K562 (cell line): ENCODE measurements around the gene KBTBD3. TPM values are rescaled to one million over a fixed set of nuclear protein-coding genes. Genes with fewer than 3 reads are reported as not detected.

ENCODE experiments used
- EP300 ChIP-seq: IDR thresholded peaks from 2 replicates; pipeline ENCODE4 v1.6.1; 2012; ENCODE audit warnings: low read length, improper control_type of control experiment
- FOXJ3 ChIP-seq: sonication (generic); formaldehyde crosslinking; IDR thresholded peaks from 2 replicates; pipeline ENCODE4 v1.4.0; 2020; ENCODE audit warnings: mild to moderate bottlenecking, missing genetic modification reagents
- HDAC1 ChIP-seq, 2 experiments: fragments of 450-650 bp; IDR thresholded peaks; 2 replicates each; pipeline ENCODE4 v1.6.1; 2016 to 2017; ENCODE audit warnings: inconsistent platforms in 1 of 2, mild to moderate bottlenecking in 1 of 2, moderate library complexity in 1 of 2
- IFI16 ChIP-seq: fragments of 250-450 bp; sonication (Bioruptor Pico); IDR thresholded peaks from 2 replicates; pipeline ENCODE4 v2.1.2; 2022; ENCODE audit warnings: mild to moderate bottlenecking, inconsistent platforms
- KDM1A ChIP-seq, 2 experiments: fragments of 450-650 bp; IDR thresholded peaks; 2 replicates each; pipeline ENCODE4 v1.6.1; 2016; ENCODE audit warnings: mild to moderate bottlenecking in 2 of 2
- TCF7L2 ChIP-seq: fragments of 150-350 bp; IDR thresholded peaks from 2 replicates; pipeline ENCODE4 v1.6.1; 2016; ENCODE audit warnings: low read depth, mild to moderate bottlenecking, low read length, moderate library complexity
- ZBTB40 ChIP-seq, 2 experiments: fragments of 450-650 bp in 1 of 2; sonication (generic) in 1 of 2; formaldehyde crosslinking in 1 of 2; IDR thresholded peaks; 2 replicates each; pipeline versions ENCODE4 v1.7.1 to v1.9.0; 2016 to 2022; ENCODE audit warnings: inconsistent platforms in 1 of 2, mild to moderate bottlenecking in 1 of 2, missing genetic modification reagents in 1 of 2
- ZFPM2 ChIP-seq: fragments of 250-450 bp; sonication (Bioruptor Pico); IDR thresholded peaks from 2 replicates; pipeline ENCODE4 v1.5.1; 2022; ENCODE audit warnings: mild to moderate bottlenecking
- ZNF134 ChIP-seq: fragments of 250-450 bp; sonication (Bioruptor Pico); conservative IDR thresholded peaks from 2 replicates; pipeline ENCODE4 v1.4.0; 2020
- ZNF277 ChIP-seq: fragments of 250-450 bp; sonication (Bioruptor Pico); IDR thresholded peaks from 2 replicates; pipeline ENCODE4 v1.8.0; 2022; ENCODE audit warnings: inconsistent platforms, mild to moderate bottlenecking, moderate library complexity, borderline replicate concordance
- ZNF766 ChIP-seq: fragments of 200-800 bp; sonication (Bioruptor generic); conservative IDR thresholded peaks from 2 replicates; pipeline ENCODE4 v1.6.1; 2016; ENCODE audit warnings: missing genetic modification characterization, missing compliant biosample characterization
- polyA plus RNA-seq, 8 experiments: library from polyadenylated mRNA; depleted of rRNA in 4 of 8; stranded (reverse) in 5 of 8; unstranded in 3 of 8; fragments of >200 nt; fragmentation: Nextera tagmentation in 2 of 8; fragmentation: Illumina TruSeq in 1 of 8; extraction: Ambion mirVana in 2 of 8; extraction: Trizol in 1 of 8; gene quantifications; 2 replicates each; pipeline versions ENCODE4 v1.2.1 to v1.2.3, GENCODE V29; 2011 to 2014; ENCODE audit warnings: inconsistent platforms in 1 of 8, missing spikeins in 1 of 8
- total RNA-seq, 7 experiments: library from RNA; depleted of rRNA in 6 of 7; stranded (reverse); fragments of >200 nt in 6 of 7; fragmentation: Illumina TruSeq in 2 of 7; extraction: Trizol in 2 of 7; gene quantifications; 2 replicates each; pipeline versions ENCODE4 v1.2.1 to v1.2.3, GENCODE V29; 2011 to 2021; ENCODE audit warnings: low replicate concordance in 1 of 7
- TF ChIP-seq, protein P1 (sequence below), 2 experiments: fragments of 450-650 bp in 1 of 2; sonication (generic) in 1 of 2; formaldehyde crosslinking; conservative IDR thresholded peaks; 2 replicates each; pipeline versions ENCODE4 v1.4.0 to v1.8.1; 2020 to 2022; ENCODE audit warnings: mild to moderate bottlenecking in 1 of 2, missing genetic modification reagents in 1 of 2
- TF ChIP-seq, protein P2 (sequence below): fragments of 250-450 bp; sonication (Bioruptor Pico); IDR thresholded peaks from 2 replicates; pipeline ENCODE4 v1.5.0; 2020; ENCODE audit warnings: mild to moderate bottlenecking, borderline replicate concordance

KBTBD3 gene
- total and polyA plus RNA-seq, 9 of the 15 experiments (the other 6 are each of a cell fraction or from before 2014, with no cell fraction given): 4.2 to 31.2 (median 6.4) TPM

DNA sequence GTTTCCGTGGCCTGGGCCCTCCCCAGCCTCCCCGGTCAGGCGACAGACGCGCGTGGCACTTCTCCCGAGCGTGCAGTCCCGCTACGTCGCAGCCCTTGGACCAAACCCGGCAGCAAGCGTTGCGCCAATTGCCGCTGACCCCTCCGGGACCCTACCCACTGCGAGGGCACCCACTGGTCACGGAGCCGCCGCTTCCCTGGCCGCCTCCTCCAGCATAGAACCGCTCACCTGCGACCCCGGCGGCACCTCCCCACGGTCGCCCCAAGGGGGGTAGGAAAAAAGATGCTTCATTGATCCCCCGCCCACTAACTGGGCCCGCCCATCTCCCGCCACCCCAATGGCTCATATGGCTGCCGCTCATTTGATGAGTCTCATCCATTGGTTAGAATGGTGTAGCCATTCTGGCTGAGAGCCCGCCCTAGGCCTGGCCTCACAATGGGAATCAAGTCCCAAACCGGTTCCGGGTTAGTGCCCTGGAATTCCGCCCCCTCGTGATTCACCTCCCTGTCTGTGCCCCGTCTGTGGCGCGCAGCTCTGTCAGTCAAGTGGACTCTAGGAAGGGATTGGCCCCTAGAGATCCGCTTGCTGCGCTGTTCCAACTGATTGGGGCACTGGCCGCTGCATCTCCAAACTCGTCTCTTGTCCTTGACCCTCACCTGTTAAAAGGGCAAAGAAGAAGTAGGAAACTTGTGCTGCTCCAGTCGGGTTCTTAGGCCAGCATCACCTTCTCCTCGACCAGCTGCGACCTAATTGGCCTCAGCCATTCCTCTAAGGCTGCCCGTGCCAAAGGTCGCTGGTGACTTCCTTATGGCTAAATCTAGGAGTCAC is 55.0 kb downstream of the KBTBD3 start, which contains the start of gene MSANTD4 (continued):
- TF ChIP-seq, protein P1, sequence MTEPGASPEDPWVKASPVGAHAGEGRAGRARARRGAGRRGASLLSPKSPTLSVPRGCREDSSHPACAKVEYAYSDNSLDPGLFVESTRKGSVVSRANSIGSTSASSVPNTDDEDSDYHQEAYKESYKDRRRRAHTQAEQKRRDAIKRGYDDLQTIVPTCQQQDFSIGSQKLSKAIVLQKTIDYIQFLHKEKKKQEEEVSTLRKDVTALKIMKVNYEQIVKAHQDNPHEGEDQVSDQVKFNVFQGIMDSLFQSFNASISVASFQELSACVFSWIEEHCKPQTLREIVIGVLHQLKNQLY (CRISPR knock-in tag; conservative IDR thresholded peaks at IDR 0.05): no peak
- TF ChIP-seq IFI16 (CRISPR knock-in tag) (no peak), EP300 (no peak), ZBTB40 (IDR thresholded peaks at IDR 0.05) (peak; percentile 95), ZBTB40 (CRISPR knock-in tag; IDR thresholded peaks at IDR 0.05) (no peak), ZNF134 (CRISPR knock-in tag) (0 out of 2 replicates have a peak, but pooled peaks have one; percentile 18), TCF7L2 (no peak), ZFPM2 (CRISPR knock-in tag) (no peak), ZNF766 (CRISPR knock-in tag) (no peak), KDM1A (IDR thresholded peaks at IDR 0.05) (no peak), HDAC1 (IDR thresholded peaks at IDR 0.05) (0 out of 4 replicates have a peak, but pooled peaks of 1 of the 2 experiments have one; percentile 15), ZNF277 (no peak), FOXJ3 (CRISPR knock-in tag) (no peak)
- TF ChIP-seq, protein P2, sequence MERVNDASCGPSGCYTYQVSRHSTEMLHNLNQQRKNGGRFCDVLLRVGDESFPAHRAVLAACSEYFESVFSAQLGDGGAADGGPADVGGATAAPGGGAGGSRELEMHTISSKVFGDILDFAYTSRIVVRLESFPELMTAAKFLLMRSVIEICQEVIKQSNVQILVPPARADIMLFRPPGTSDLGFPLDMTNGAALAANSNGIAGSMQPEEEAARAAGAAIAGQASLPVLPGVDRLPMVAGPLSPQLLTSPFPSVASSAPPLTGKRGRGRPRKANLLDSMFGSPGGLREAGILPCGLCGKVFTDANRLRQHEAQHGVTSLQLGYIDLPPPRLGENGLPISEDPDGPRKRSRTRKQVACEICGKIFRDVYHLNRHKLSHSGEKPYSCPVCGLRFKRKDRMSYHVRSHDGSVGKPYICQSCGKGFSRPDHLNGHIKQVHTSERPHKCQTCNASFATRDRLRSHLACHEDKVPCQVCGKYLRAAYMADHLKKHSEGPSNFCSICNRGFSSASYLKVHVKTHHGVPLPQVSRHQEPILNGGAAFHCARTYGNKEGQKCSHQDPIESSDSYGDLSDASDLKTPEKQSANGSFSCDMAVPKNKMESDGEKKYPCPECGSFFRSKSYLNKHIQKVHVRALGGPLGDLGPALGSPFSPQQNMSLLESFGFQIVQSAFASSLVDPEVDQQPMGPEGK (CRISPR knock-in tag): no peak
